ENCODE measurements around the gene RIC3. TPM values are rescaled to one million over a fixed set of nuclear protein-coding genes. Genes with fewer than 3 reads are reported as not detected.
"Not testable (repeated sequence)": the region's sequence is repeated elsewhere in the genome, so short reads cannot be mapped to it uniquely, and the experiment has no call there.

The RIC3 gene
- total RNA-seq, 1 donor: 27.5 TPM

DNA sequence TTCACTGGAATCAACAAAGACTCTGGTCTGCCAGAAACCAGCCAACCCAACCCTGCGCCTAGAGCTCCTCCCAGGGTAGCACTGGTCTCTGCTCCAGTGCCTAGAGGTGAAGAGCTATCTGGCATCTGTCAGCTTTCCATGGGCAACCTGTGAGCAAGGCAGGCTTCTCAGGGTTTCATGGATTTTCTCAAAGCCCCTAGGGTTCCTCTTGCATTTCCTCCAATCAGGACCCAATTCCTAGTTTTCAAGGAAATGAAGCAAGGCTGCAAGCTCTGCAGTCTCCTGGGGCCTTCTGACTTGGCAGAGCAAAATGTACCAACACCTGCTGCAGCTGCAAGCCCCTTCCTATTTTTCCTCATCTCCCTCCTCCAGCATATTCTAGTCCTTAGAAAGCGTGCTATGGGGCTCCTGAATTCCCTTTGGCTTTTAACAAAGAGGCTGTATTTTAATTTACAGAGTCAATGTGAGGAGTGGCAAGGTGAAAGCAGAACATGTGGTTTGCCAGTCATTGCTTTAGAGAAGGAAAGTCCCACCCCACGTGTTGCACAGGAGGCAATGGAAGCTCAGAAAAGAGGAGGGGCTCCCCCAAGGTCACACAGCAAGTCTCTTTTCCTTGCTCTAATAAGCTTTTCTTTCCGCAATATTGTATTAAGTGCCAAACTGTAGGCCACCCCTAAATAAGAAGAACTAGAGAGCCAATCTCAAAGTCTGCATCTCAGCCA, 33.0 kb upstream of the RIC3 start:
- peaks cover 53% of the 10 kb centered on the region for H3K4me1 ChIP-seq (ENCODE audit: insufficient read depth, low read length)
- H3K4me3 ChIP-seq (ENCODE audit: low read length): no peak overlapping the region
- no peaks in the 10 kb centered on the region for H3K27me3 ChIP-seq (ENCODE audit: insufficient read depth, low read length)
- no peaks in the 10 kb centered on the region for H3K9me3 ChIP-seq (ENCODE audit: low read depth, low read length)

- Histone ChIP-seq H3K9me3 (ENCODE audit: low read depth, low read length) (no peaks in the 10 kb centered on the region), H3K27me3 (ENCODE audit: insufficient read depth, low read length) (no peaks in the 10 kb centered on the region), H3K4me1 (ENCODE audit: insufficient read depth, low read length) (peaks cover 36% of the 10 kb centered on the region), H3K4me3 (ENCODE audit: low read length) (no peak overlapping the region)
These were observed 30.9 kb upstream of the RIC3 start for GRCh38 chr11:8199676-8200075.

DNA sequence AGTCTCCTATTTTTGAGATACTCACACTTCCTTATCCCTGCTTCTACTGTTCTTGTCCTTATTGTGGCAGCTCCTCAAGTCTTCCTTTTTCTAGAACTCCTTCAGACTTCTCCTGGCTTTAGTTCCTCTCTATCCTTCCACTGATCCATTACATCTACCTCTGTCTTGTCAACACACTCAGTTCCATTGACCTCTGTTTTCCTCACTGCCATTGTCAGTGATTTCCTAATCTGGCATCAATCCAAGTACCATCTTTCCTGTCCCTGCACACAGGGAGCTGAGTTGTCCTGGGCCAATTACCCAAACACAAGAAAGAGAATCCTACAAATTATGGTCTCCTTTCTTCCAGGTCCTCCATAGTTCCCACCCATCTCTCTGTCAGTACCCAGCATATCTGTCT, 27.9 kb upstream of the RIC3 start:
- no peaks in the 10 kb centered on the region for H3K9me3 ChIP-seq (ENCODE audit: low read depth, low read length)
- peaks cover 12% of the 10 kb centered on the region for H3K4me1 ChIP-seq (ENCODE audit: insufficient read depth, low read length)
- H3K27me3 ChIP-seq (ENCODE audit: insufficient read depth, low read length): no peaks in the 10 kb centered on the region
- H3K4me3 ChIP-seq (ENCODE audit: low read length): no peak overlapping the region

- Histone ChIP-seq H3K4me1 (ENCODE audit: insufficient read depth, low read length) (peaks cover 7% of the 10 kb centered on the region), H3K9me3 (ENCODE audit: low read depth, low read length) (no peaks in the 10 kb centered on the region), H3K4me3 (ENCODE audit: low read length) (no peak overlapping the region), H3K27me3 (ENCODE audit: insufficient read depth, low read length) (no peaks in the 10 kb centered on the region)
These were observed 26.1 kb upstream of the RIC3 start for GRCh38 chr11:8194956-8195355.

DNA sequence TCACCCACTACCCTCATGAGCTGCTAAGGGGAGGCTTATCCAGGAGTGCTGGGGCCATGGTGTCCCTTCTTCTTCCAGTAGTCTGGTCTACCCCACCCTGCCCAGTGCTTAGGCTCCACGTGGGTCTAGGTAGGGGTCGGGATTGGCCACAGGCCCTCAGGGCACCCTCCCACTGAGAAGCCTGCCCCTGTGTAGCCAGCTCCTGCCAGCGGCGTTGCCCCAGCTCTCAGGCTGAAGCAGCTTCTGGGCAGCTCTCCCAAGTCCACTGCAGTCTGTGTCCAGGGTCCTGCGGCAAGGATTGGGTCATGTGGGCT, 24.0 kb upstream of the RIC3 start:
- H3K4me3 ChIP-seq (ENCODE audit: low read length): no peak overlapping the region
- H3K9me3 ChIP-seq (ENCODE audit: low read depth, low read length): no peaks in the 10 kb centered on the region
- H3K4me1 ChIP-seq (ENCODE audit: insufficient read depth, low read length): peaks cover 6% of the 10 kb centered on the region
- no peaks in the 10 kb centered on the region for H3K27me3 ChIP-seq (ENCODE audit: insufficient read depth, low read length)

- H3K9me3 ChIP-seq (ENCODE audit: low read depth, low read length): no peaks in the 10 kb centered on the region
- no peak overlapping the region for H3K4me3 ChIP-seq (ENCODE audit: low read length)
- H3K4me1 ChIP-seq (ENCODE audit: insufficient read depth, low read length): peaks cover 3% of the 10 kb centered on the region
- no peaks in the 10 kb centered on the region for H3K27me3 ChIP-seq (ENCODE audit: insufficient read depth, low read length)
These were observed 23.4 kb upstream of the RIC3 start for GRCh38 chr11:8192016-8192895.

DNA sequence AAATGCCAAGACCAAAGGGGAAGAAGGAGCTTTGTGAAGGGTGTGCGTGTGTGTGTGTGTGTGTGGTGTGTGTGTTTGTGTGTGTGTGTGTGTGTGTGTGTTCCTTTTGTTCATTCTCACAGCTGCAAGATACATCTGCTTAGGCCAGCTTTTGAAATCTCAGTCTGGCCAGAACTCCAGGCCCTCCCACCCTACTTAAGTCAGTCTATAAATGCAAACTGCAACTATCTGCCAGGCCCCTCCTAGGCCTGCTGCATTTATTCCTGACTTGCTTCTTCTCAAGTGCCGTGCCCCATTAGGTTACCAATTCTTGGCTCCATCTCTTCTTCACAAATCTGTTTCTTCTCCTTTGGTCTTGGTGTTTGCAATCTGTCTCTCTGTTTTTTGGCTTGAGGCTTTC, 21.6 kb upstream of the RIC3 start:
- no peaks in the 10 kb centered on the region for H3K27me3 ChIP-seq (ENCODE audit: insufficient read depth, low read length)
- H3K9me3 ChIP-seq (ENCODE audit: low read depth, low read length): no peaks in the 10 kb centered on the region
- no peak overlapping the region for H3K4me3 ChIP-seq (ENCODE audit: low read length)
- H3K4me1 ChIP-seq (ENCODE audit: insufficient read depth, low read length): no peaks in the 10 kb centered on the region

GRCh38 chr11:8186429-8186828, 17.6 kb upstream of the RIC3 start:
- Histone ChIP-seq H3K4me1 (ENCODE audit: insufficient read depth, low read length) (no peaks in the 10 kb centered on the region), H3K27me3 (ENCODE audit: insufficient read depth, low read length) (peaks cover 3% of the 10 kb centered on the region), H3K4me3 (ENCODE audit: low read length) (no peak overlapping the region), H3K9me3 (ENCODE audit: low read depth, low read length) (no peaks in the 10 kb centered on the region)

GRCh38 chr11:8183111-8183510, 14.3 kb upstream of the RIC3 start:
- H3K4me1 ChIP-seq (ENCODE audit: insufficient read depth, low read length): no peaks in the 10 kb centered on the region
- H3K4me3 ChIP-seq (ENCODE audit: low read length): no peak overlapping the region
- H3K27me3 ChIP-seq (ENCODE audit: insufficient read depth, low read length): peaks cover 3% of the 10 kb centered on the region
- no peaks in the 10 kb centered on the region for H3K9me3 ChIP-seq (ENCODE audit: low read depth, low read length)

- Histone ChIP-seq H3K9me3 (ENCODE audit: low read depth, low read length) (no peaks in the 10 kb centered on the region), H3K4me1 (ENCODE audit: insufficient read depth, low read length) (no peaks in the 10 kb centered on the region), H3K27me3 (ENCODE audit: insufficient read depth, low read length) (peaks cover 3% of the 10 kb centered on the region), H3K4me3 (ENCODE audit: low read length) (no peak overlapping the region)
These were observed 11.6 kb upstream of the RIC3 start for GRCh38 chr11:8180469-8180868.

- Histone ChIP-seq H3K9me3 (ENCODE audit: low read depth, low read length) (no peaks in the 10 kb centered on the region), H3K4me3 (ENCODE audit: low read length) (no peak overlapping the region), H3K4me1 (ENCODE audit: insufficient read depth, low read length) (no peaks in the 10 kb centered on the region)
These were observed 9.5 kb upstream of the RIC3 start for GRCh38 chr11:8178297-8178696.

DNA sequence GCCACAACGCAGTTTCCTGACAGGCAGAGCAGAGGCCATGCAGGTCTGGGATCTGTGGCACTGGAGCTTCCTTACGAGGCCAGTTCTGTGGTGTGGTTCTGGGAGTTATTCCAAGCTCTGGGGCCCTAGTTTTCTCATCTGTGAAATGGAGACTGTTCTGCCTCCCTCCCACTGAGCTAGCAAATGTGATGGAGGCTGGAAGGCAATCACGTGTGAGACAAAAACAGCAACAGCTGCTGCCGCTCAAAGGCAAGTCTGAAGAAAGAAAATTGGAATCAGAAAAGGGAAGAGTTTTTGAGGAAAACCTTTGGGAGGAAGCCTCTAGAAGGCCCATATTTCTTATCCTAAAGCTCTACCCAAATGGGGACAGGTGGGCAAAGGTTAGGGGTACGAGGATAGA, 8.3 kb upstream of the RIC3 start:
- Histone ChIP-seq H3K9me3 (ENCODE audit: low read depth, low read length) (no peaks in the 10 kb centered on the region), H3K27me3 (ENCODE audit: insufficient read depth, low read length) (no peaks in the 10 kb centered on the region), H3K4me1 (ENCODE audit: insufficient read depth, low read length) (no peaks in the 10 kb centered on the region), H3K4me3 (ENCODE audit: low read length) (no peak overlapping the region)

More at GRCh38 chr11:8178297-8178696, 9.5 kb upstream of the RIC3 start:
- no peaks in the 10 kb centered on the region for H3K27me3 ChIP-seq (ENCODE audit: insufficient read depth, low read length)

GRCh38 chr11:8167796-8168195, 1.0 kb downstream of the RIC3 start:
- no peaks in the 10 kb centered on the region for H3K9me3 ChIP-seq (ENCODE audit: low read depth, low read length)
- no peak overlapping the region for H3K4me3 ChIP-seq (ENCODE audit: low read length)
- no peaks in the 10 kb centered on the region for H3K4me1 ChIP-seq (ENCODE audit: insufficient read depth, low read length)
- H3K27me3 ChIP-seq (ENCODE audit: insufficient read depth, low read length): peaks cover 50% of the 10 kb centered on the region

- no peaks in the 10 kb centered on the region for H3K4me1 ChIP-seq (ENCODE audit: insufficient read depth, low read length)
- no peak overlapping the region for H3K4me3 ChIP-seq (ENCODE audit: low read length)
- peaks cover 33% of the 10 kb centered on the region for H3K27me3 ChIP-seq (ENCODE audit: insufficient read depth, low read length)
- H3K9me3 ChIP-seq (ENCODE audit: low read depth, low read length): no peaks in the 10 kb centered on the region
These were observed 4.1 kb downstream of the RIC3 start for GRCh38 chr11:8164746-8165145.

- not testable (repeated sequence) for H3K4me1 ChIP-seq (ENCODE audit: insufficient read depth, low read length); H3K27me3 ChIP-seq (ENCODE audit: insufficient read depth, low read length); H3K4me3 ChIP-seq (ENCODE audit: low read length); H3K9me3 ChIP-seq (ENCODE audit: low read depth, low read length)
These were observed 7.1 kb downstream of the RIC3 start for GRCh38 chr11:8161627-8162304.
